IPS-NIHi11 (cell line): Measurements from ENCODE around the gene RFX4.
"Not testable (repeated sequence)": the region's sequence is repeated elsewhere in the genome, so short reads cannot be mapped to it uniquely, and the experiment has no call there.

ENCODE experiments used
- DNase-seq: peaks from one replicate; pipeline ENCODE4 v3.0.0; 2012; ENCODE audit warnings: mixed read lengths, low spot score

Gene RFX4

GRCh38 chr12:106590601-106591000 lies 7.8 kb downstream of the RFX4 start:
- no peak for DNase-seq

GRCh38 chr12:106594447-106594846 lies 11.6 kb downstream of the RFX4 start:
- DNase-seq = no peak

GRCh38 chr12:106595268-106595667 lies 12.5 kb downstream of the RFX4 start:
- DNase-seq = no peak

GRCh38 chr12:106598003-106598402 lies 15.2 kb downstream of the RFX4 start:
- DNase-seq = no peak

GRCh38 chr12:106599302-106599701 lies 16.5 kb downstream of the RFX4 start:
- DNase-seq = no peak

- DNase-seq = no peak
Observed at GRCh38 chr12:106600503-106600902, 17.7 kb downstream of the RFX4 start.

GRCh38 chr12:106601031-106601430 lies 18.2 kb downstream of the RFX4 start:
- peak; percentile 67 for DNase-seq

GRCh38 chr12:106601496-106601895 lies 18.7 kb downstream of the RFX4 start:
- no peak for DNase-seq

GRCh38 chr12:106602076-106602475 lies 19.3 kb downstream of the RFX4 start:
- no peak for DNase-seq

- DNase-seq = no peak
Observed at GRCh38 chr12:106605254-106605653, 22.4 kb downstream of the RFX4 start.

- DNase-seq = not testable (repeated sequence)
Observed at GRCh38 chr12:106620588-106620987, 37.8 kb downstream of the RFX4 start.

- no peak for DNase-seq
Observed at GRCh38 chr12:106625976-106626375, 43.2 kb downstream of the RFX4 start.

- no peak for DNase-seq
Observed at GRCh38 chr12:106629797-106630659, 47.2 kb downstream of the RFX4 start.

- DNase-seq = no peak
Observed at GRCh38 chr12:106631150-106631549, 48.3 kb downstream of the RFX4 start.

- no peak for DNase-seq
Observed at GRCh38 chr12:106631797-106632196, 49.0 kb downstream of the RFX4 start.

GRCh38 chr12:106632797-106633450 lies 50.1 kb downstream of the RFX4 start:
- no peak for DNase-seq

- no peak for DNase-seq
Observed at GRCh38 chr12:106633451-106633823, 50.6 kb downstream of the RFX4 start.

- DNase-seq = no peak
Observed at GRCh38 chr12:106634206-106634605, 51.4 kb downstream of the RFX4 start.

GRCh38 chr12:106643000-106643399 lies 60.2 kb downstream of the RFX4 start:
- DNase-seq = no peak

GRCh38 chr12:106644335-106645073 lies 61.7 kb downstream of the RFX4 start:
- DNase-seq = no peak

GRCh38 chr12:106645074-106645421 lies 62.2 kb downstream of the RFX4 start:
- no peak for DNase-seq

GRCh38 chr12:106645465-106646330 lies 62.9 kb downstream of the RFX4 start:
- no peak for DNase-seq
